HL-60 (cell line): ENCODE data around the gene DAP.

Experiments
- CTCF ChIP-seq: IDR thresholded peaks from one replicate; pipeline ENCODE4 v1.5.1; 2011; ENCODE audit warnings: low read length, control low read depth, inconsistent platforms; ENCODE audit not compliant: insufficient read depth
- GABPA ChIP-seq: IDR thresholded peaks from 2 replicates; pipeline ENCODE4 v1.6.1; 2012; ENCODE audit warnings: low read depth
- POLR2AphosphoS5 ChIP-seq: IDR thresholded peaks from 2 replicates; pipeline ENCODE4 v1.6.1; 2012; ENCODE audit warnings: low read depth
- REST ChIP-seq: IDR thresholded peaks from 2 replicates; pipeline ENCODE4 v1.6.1; 2012; ENCODE audit warnings: low read depth; ENCODE audit not compliant: insufficient replicate concordance

- TF ChIP-seq CTCF: no peak
- no peak for TF ChIP-seq REST
- TF ChIP-seq POLR2AphosphoS5: no peak
- TF ChIP-seq GABPA: no peak
These were observed 4.5 kb downstream of the DAP start for GRCh38 chr5:10756549-10756948.
